GM18858 (cell line): Measurements from ENCODE around the gene PEX12.
"Not testable (repeated sequence)": the region's sequence is repeated elsewhere in the genome, so short reads cannot be mapped to it uniquely, and the experiment has no call there.

ENCODE experiments used
- ATAC-seq: cut with Tn5 transposase; IDR thresholded peaks from one replicate; pipeline ENCODE4 v1.9.1; 2021; ENCODE audit not compliant: unreplicated experiment

The PEX12 gene

GRCh38 chr17:35537601-35538141, 40.7 kb downstream of the PEX12 start, which contains the start of gene SLFN12L:
Gene SLFN12L (minus strand): TSS chr17:35537678. CDS start chr17:35522364, 15,314 bp downstream.
- ATAC-seq = no peak

GRCh38 chr17:35536664-35537171, 41.7 kb downstream of the PEX12 start:
- ATAC-seq = no peak

GRCh38 chr17:35535406-35535805, 43.0 kb downstream of the PEX12 start:
- ATAC-seq = not testable (repeated sequence)

DNA sequence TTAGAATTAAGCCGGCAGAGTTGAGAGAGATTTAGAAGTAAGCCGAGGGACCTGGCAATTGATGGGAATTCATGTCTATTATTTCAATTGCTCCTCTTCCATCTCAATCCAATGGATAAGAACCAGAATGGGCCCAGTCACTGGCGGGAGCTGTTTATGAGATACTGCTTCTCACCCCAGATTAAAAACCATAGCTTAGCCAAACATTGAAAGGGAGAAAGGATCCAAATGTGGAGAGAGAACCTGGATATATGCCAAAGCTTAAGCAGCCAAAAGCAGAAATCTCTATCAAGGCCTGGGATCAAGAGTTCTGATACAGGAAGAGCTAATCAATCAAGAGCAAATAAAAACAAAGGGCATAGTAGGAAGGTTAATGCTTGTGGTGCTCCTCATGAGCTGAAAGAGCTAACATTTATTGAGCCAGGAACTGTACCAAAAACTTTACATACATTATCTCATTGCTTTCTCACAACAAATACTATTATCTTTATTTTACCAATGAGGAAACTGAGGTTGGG, 43.7 kb downstream of the PEX12 start:
- no peak for ATAC-seq

- no peak for ATAC-seq
Observed at GRCh38 chr17:35531160-35531559, 47.2 kb downstream of the PEX12 start.

- no peak for ATAC-seq
Observed at GRCh38 chr17:35529866-35530265, 48.5 kb downstream of the PEX12 start.

- ATAC-seq = not testable (repeated sequence)
Observed at GRCh38 chr17:35529326-35529725, 49.0 kb downstream of the PEX12 start.
